Effector memory CD4-positive, alpha-beta T cell (primary cell): Measurements from ENCODE around the gene STOML3.

Experiments
- DNase-seq, 3 donors: peaks; one replicate each; pipeline ENCODE4 v3.0.0-alpha.2; 2020
- H3K27ac ChIP-seq: 2 replicates; pipeline ENCODE4 v1.7.0; 2013; ENCODE audit warnings: mild to moderate bottlenecking, low read length, moderate library complexity; ENCODE audit not compliant: insufficient read depth, poor library complexity, severe bottlenecking
- H3K27me3 ChIP-seq: replicated peaks from 2 replicates; pipeline ENCODE4 v1.7.0; 2013; ENCODE audit warnings: mild to moderate bottlenecking, low read length; ENCODE audit not compliant: insufficient read depth, control insufficient read depth, poor library complexity, severe bottlenecking
- H3K36me3 ChIP-seq: 2 replicates; pipeline ENCODE4 v1.7.0; 2013; ENCODE audit warnings: mild to moderate bottlenecking, low read length, moderate library complexity; ENCODE audit not compliant: control insufficient read depth, insufficient read depth
- H3K4me1 ChIP-seq: 2 replicates; pipeline ENCODE4 v1.7.0; 2013; ENCODE audit warnings: low read length, mild to moderate bottlenecking; ENCODE audit not compliant: control insufficient read depth, insufficient read depth, poor library complexity, severe bottlenecking
- H3K4me3 ChIP-seq: 2 replicates; pipeline ENCODE4 v1.7.0; 2013; ENCODE audit warnings: low read length, low read depth, mild to moderate bottlenecking; ENCODE audit not compliant: insufficient read depth, poor library complexity, severe bottlenecking
- H3K9me3 ChIP-seq: 2 replicates; pipeline ENCODE4 v1.7.0; 2013; ENCODE audit warnings: mild to moderate bottlenecking, low read length, moderate library complexity; ENCODE audit not compliant: control insufficient read depth

The STOML3 gene

GRCh38 chr13:38957794-38958592 lies 32.6 kb downstream of the STOML3 start:
- H3K9me3 ChIP-seq: no peaks in the 10 kb centered on the region
- DNase-seq: no peak
- H3K4me1 ChIP-seq: no peaks in the 10 kb centered on the region

GRCh38 chr13:38954844-38955243 lies 35.8 kb downstream of the STOML3 start:
- DNase-seq: no peak
- no peaks in the 10 kb centered on the region for H3K36me3 ChIP-seq
- no peak overlapping the region for H3K4me3 ChIP-seq
- H3K27ac ChIP-seq: no peak overlapping the region
- no peaks in the 10 kb centered on the region for H3K4me1 ChIP-seq
- no peaks in the 10 kb centered on the region for H3K27me3 ChIP-seq
- H3K9me3 ChIP-seq: no peaks in the 10 kb centered on the region

More at GRCh38 chr13:38957794-38958592, 32.6 kb downstream of the STOML3 start:
- no peak overlapping the region for H3K4me3 ChIP-seq
- no peaks in the 10 kb centered on the region for H3K27me3 ChIP-seq
- H3K27ac ChIP-seq: no peak overlapping the region
- no peaks in the 10 kb centered on the region for H3K36me3 ChIP-seq

DNA sequence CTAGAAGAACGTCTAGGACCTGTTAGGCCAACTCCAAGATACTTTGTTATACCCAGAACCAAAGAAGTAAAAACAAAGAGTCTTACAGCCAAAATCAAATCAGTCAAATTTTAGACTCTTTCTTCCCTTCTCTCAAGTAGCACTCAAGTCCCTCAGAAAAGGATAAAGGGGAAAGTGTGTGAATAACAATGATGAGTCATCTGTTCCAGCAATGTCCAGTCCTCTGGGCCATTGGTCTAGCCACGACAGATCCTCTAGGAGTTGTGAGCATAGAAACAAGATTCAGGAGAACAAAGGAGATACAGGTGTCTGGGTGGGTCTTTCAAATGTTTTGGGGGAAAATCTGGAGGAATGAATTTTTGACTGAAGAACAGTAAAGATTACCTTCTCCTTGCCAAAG lies 36.3 kb downstream of the STOML3 start:
- no peaks in the 10 kb centered on the region for H3K4me1 ChIP-seq

DNA sequence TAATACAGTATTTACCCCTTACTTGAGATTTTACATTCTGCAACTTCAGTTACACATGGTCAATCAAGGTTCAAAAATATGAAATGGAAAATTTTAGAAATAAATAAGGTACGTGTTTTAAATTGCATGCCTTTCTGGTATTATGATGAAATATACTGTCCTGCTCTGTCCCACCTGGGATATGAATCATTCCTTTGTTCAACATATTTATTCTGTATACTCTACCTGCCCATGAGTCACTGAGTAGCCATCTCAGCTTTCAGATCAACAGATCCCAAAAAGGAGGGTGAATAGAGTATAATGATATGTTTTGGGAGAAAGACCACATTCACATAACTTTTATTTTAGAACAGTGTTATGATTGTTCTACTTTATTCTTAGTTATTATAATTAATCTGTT lies 37.8 kb downstream of the STOML3 start:
- H3K4me1 ChIP-seq: no peaks in the 10 kb centered on the region
- H3K36me3 ChIP-seq: no peaks in the 10 kb centered on the region
- no peak for DNase-seq
- no peaks in the 10 kb centered on the region for H3K27me3 ChIP-seq
- no peak overlapping the region for H3K4me3 ChIP-seq
- no peak overlapping the region for H3K27ac ChIP-seq
- no peaks in the 10 kb centered on the region for H3K9me3 ChIP-seq

More for the DNA sequence above, 36.3 kb downstream of the STOML3 start:
- Histone ChIP-seq H3K9me3 (no peaks in the 10 kb centered on the region), H3K36me3 (no peaks in the 10 kb centered on the region), H3K4me3 (no peak overlapping the region), H3K27ac (no peak overlapping the region), H3K27me3 (no peaks in the 10 kb centered on the region)
- DNase-seq: no peak

GRCh38 chr13:38951525-38952313 lies 38.9 kb downstream of the STOML3 start:
- no peak overlapping the region for H3K27ac ChIP-seq
- H3K4me3 ChIP-seq: no peak overlapping the region
- no peaks in the 10 kb centered on the region for H3K9me3 ChIP-seq
- no peak for DNase-seq
- no peaks in the 10 kb centered on the region for H3K27me3 ChIP-seq
- no peaks in the 10 kb centered on the region for H3K4me1 ChIP-seq
- H3K36me3 ChIP-seq: no peaks in the 10 kb centered on the region

DNA sequence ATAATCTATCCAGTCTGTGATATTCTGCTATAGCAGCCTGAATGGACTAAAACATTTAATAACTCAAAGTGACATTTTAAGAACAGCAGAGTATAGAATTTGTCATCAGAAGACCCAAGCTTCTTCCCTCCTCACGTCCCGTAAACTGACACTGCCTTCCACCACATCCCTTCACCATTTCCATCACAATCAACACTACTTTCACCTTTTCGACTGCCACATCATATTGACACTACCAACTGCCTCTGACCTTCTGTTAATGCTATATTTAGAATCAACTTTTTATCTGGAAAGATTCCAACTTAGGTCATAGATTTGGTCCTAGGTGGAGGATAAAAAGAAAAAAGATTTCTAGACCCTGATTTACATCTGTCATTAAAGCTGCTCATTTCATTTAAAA lies 39.6 kb downstream of the STOML3 start:
- no peaks in the 10 kb centered on the region for H3K36me3 ChIP-seq
- H3K27ac ChIP-seq: no peak overlapping the region
- no peak for DNase-seq
- no peaks in the 10 kb centered on the region for H3K9me3 ChIP-seq
- H3K27me3 ChIP-seq: no peaks in the 10 kb centered on the region
- H3K4me1 ChIP-seq: no peaks in the 10 kb centered on the region
- H3K4me3 ChIP-seq: no peak overlapping the region

GRCh38 chr13:38947054-38947453 lies 43.6 kb downstream of the STOML3 start:
- H3K36me3 ChIP-seq: no peaks in the 10 kb centered on the region
- DNase-seq: no peak
- no peaks in the 10 kb centered on the region for H3K4me1 ChIP-seq
- no peaks in the 10 kb centered on the region for H3K9me3 ChIP-seq
- no peaks in the 10 kb centered on the region for H3K27me3 ChIP-seq
- H3K27ac ChIP-seq: no peak overlapping the region
- H3K4me3 ChIP-seq: no peak overlapping the region

- H3K9me3 ChIP-seq: no peaks in the 10 kb centered on the region
- H3K36me3 ChIP-seq: no peaks in the 10 kb centered on the region
- H3K27me3 ChIP-seq: no peaks in the 10 kb centered on the region
- H3K27ac ChIP-seq: no peak overlapping the region
- H3K4me3 ChIP-seq: no peak overlapping the region
- H3K4me1 ChIP-seq: no peaks in the 10 kb centered on the region
- DNase-seq: no peak
These were observed 46.4 kb downstream of the STOML3 start for GRCh38 chr13:38944219-38944618.

DNA sequence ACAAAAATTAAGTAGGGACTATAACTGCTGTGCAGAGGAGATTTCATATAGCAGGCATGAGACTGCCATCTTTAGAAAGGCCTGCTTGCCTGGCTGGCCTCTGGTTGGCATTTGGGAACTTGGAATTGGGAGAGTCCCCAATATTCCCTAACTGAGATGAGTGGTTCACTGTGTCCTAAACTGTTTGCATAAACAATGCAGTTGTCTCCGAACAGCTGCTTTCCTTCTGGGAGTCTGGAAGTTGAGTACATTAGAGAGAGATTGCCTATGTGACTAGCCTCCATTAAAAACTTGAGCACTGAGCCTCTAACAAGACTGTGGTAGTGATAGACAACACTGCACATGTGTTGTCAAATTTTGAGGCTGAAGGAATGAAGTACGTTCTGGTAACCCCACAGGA lies 47.4 kb downstream of the STOML3 start:
- H3K4me3 ChIP-seq: no peak overlapping the region
- H3K27ac ChIP-seq: no peak overlapping the region
- DNase-seq: no peak
- no peaks in the 10 kb centered on the region for H3K36me3 ChIP-seq
- H3K27me3 ChIP-seq: no peaks in the 10 kb centered on the region
- H3K9me3 ChIP-seq: no peaks in the 10 kb centered on the region
- H3K4me1 ChIP-seq: no peaks in the 10 kb centered on the region

GRCh38 chr13:38941353-38941945 lies 49.2 kb downstream of the STOML3 start:
- DNase-seq: no peak
- H3K9me3 ChIP-seq: no peaks in the 10 kb centered on the region
- no peak overlapping the region for H3K27ac ChIP-seq
- H3K27me3 ChIP-seq: no peaks in the 10 kb centered on the region
- no peaks in the 10 kb centered on the region for H3K4me1 ChIP-seq
- no peak overlapping the region for H3K4me3 ChIP-seq
- no peaks in the 10 kb centered on the region for H3K36me3 ChIP-seq
